Activated CD8-positive, alpha-beta T cell treated with anti-CD3 and anti-CD28 coated beads, Interleukin-2, amount 10 ng/mL, durations not matched to agents 7 days and 5 days (primary cell): ENCODE measurements around the gene VEZF1. TPM values are rescaled to one million over a fixed set of nuclear protein-coding genes. Genes with fewer than 3 reads are reported as not detected.

Experiments
- ATAC-seq: fragments of 150-1000 bp; cut with Tn5 transposase; one replicate; pipeline ENCODE4 v1.10.0; 2021; ENCODE audit warnings: moderate library complexity
- CTCF ChIA-PET: fragments of 350-600 bp; sonication (Branson Sonifier 250); formaldehyde crosslinking; loops from one replicate; lab custom pipeline; 2021; ENCODE audit warnings: antibody characterized with exemption; lab: Charles Lee
- POLR2A ChIA-PET: fragments of 350-600 bp; sonication (Branson Sonifier 250); formaldehyde crosslinking; loops from one replicate; lab custom pipeline; 2021; ENCODE audit warnings: antibody characterized with exemption; lab: Charles Lee
- DNase-seq: peaks from one replicate; pipeline ENCODE4 v3.0.0-alpha.2; 2020
- H3K27ac Mint-ChIP-seq: one replicate; pipeline ENCODE4 v1.8.0; 2021; ENCODE audit warnings: mild to moderate bottlenecking, mixed read lengths
- H3K27me3 Mint-ChIP-seq: one replicate; pipeline ENCODE4 v1.8.0; 2021; ENCODE audit warnings: low read depth, mixed read lengths
- H3K36me3 Mint-ChIP-seq: one replicate; pipeline ENCODE4 v1.8.0; 2021; ENCODE audit warnings: low read depth, mixed read lengths
- H3K4me1 Mint-ChIP-seq: one replicate; pipeline ENCODE4 v1.8.0; 2021; ENCODE audit warnings: low read depth, mixed read lengths
- H3K4me3 Mint-ChIP-seq: one replicate; pipeline ENCODE4 v1.8.0; 2021; ENCODE audit warnings: mild to moderate bottlenecking, mixed read lengths
- H3K9me3 Mint-ChIP-seq: one replicate; pipeline ENCODE4 v1.8.0; 2022; ENCODE audit warnings: mixed read lengths; ENCODE audit not compliant: insufficient read depth
- total RNA-seq, 2 experiments: library from RNA; stranded (reverse); gene quantifications; one replicate each; pipeline ENCODE4 v1.2.3, GENCODE V29; 2021

Gene VEZF1
- 10 to 100 TPM; 37.5 to 37.6 TPM for total RNA-seq

GRCh38 chr17:57987581-57988300 lies at the start of gene VEZF1:
Gene VEZF1, minus strand, starts transcription at chr17:57988254. Its CDS starts 143 bp downstream, at chr17:57988111.
- H3K9me3 Mint-ChIP-seq, result no peaks in the 10 kb centered on the region
- peak; percentile 73 for ATAC-seq
- peaks cover 47% of the 10 kb centered on the region for H3K36me3 Mint-ChIP-seq
- H3K4me3 Mint-ChIP-seq, result peak within 1 kb of the TSS; percentile 91
- ChIA-PET POLR2A (interaction anchor here (0.5 to 1.5 kb wide), 8 partner anchors 9 to 1119 kb away, joined by 3 to 17 read pairs (median 4); partner anchors contain the start of genes MRPS23, SRSF1 and TRIM37), CTCF (interaction anchor here (0.6 to 3.9 kb wide), 5 partner anchors 13 to 185 kb away, joined by 3 to 71 read pairs (median 5); no protein-coding TSS in a partner anchor)
- DNase-seq, result peak; percentile 82
- H3K4me1 Mint-ChIP-seq, result peaks cover 66% of the 10 kb centered on the region
- H3K27me3 Mint-ChIP-seq, result no peaks in the 10 kb centered on the region
- H3K27ac Mint-ChIP-seq, result peak within 1 kb of the TSS; percentile 92

- POLR2A ChIA-PET, result no interaction called here
- Mint-ChIP-seq H3K9me3 (no peaks in the 10 kb centered on the region), H3K4me1 (no peaks in the 10 kb centered on the region), H3K27me3 (peaks cover 23% of the 10 kb centered on the region), H3K36me3 (no peaks in the 10 kb centered on the region), H3K27ac (no peak overlapping the region), H3K4me3 (no peak overlapping the region)
- DNase-seq, result no peak
- CTCF ChIA-PET, result interaction anchor here (1.0 kb wide), 1 partner anchor 33 kb away, joined by 4 read pairs; no protein-coding TSS in a partner anchor
- ATAC-seq, result no peak
Observed at GRCh38 chr17:58032691-58033415, 44.8 kb upstream of the VEZF1 start.

GRCh38 chr17:58028578-58028977 lies 40.5 kb upstream of the VEZF1 start:
- Mint-ChIP-seq H3K27me3 (peaks cover 43% of the 10 kb centered on the region), H3K4me3 (no peak overlapping the region), H3K36me3 (no peaks in the 10 kb centered on the region), H3K4me1 (no peaks in the 10 kb centered on the region), H3K27ac (no peak overlapping the region), H3K9me3 (no peaks in the 10 kb centered on the region)
- DNase-seq (no peak), ATAC-seq (no peak)
- ChIA-PET CTCF (interaction anchor here (1.0 kb wide), 1 partner anchor 84 kb away, joined by 3 read pairs; no protein-coding TSS in a partner anchor), POLR2A (no interaction called here)

GRCh38 chr17:58020401-58020800 lies 32.3 kb upstream of the VEZF1 start:
- CTCF ChIA-PET, result no interaction called here

GRCh38 chr17:58019521-58019920 lies 31.5 kb upstream of the VEZF1 start:
- H3K4me1 Mint-ChIP-seq, result no peaks in the 10 kb centered on the region
- no peaks in the 10 kb centered on the region for H3K36me3 Mint-ChIP-seq
- H3K27me3 Mint-ChIP-seq, result peaks cover 12% of the 10 kb centered on the region
- POLR2A ChIA-PET, result no interaction called here
- ATAC-seq (no peak), DNase-seq (no peak)
- H3K4me3 Mint-ChIP-seq, result no peak overlapping the region
- CTCF ChIA-PET, result no interaction called here
- H3K9me3 Mint-ChIP-seq, result no peaks in the 10 kb centered on the region
- H3K27ac Mint-ChIP-seq, result no peak overlapping the region

More at GRCh38 chr17:58020401-58020800, 32.3 kb upstream of the VEZF1 start:
- no peaks in the 10 kb centered on the region for H3K9me3 Mint-ChIP-seq
- H3K4me3 Mint-ChIP-seq, result no peak overlapping the region
- POLR2A ChIA-PET, result no interaction called here
- H3K36me3 Mint-ChIP-seq, result no peaks in the 10 kb centered on the region
- ATAC-seq (no peak), DNase-seq (no peak)
- no peak overlapping the region for H3K27ac Mint-ChIP-seq
- no peaks in the 10 kb centered on the region for H3K4me1 Mint-ChIP-seq
- peaks cover 13% of the 10 kb centered on the region for H3K27me3 Mint-ChIP-seq

GRCh38 chr17:58019039-58019438 lies 31.0 kb upstream of the VEZF1 start:
- CTCF ChIA-PET, result no interaction called here
- Mint-ChIP-seq H3K27me3 (peaks cover 12% of the 10 kb centered on the region), H3K4me1 (no peaks in the 10 kb centered on the region), H3K9me3 (no peaks in the 10 kb centered on the region), H3K36me3 (no peaks in the 10 kb centered on the region), H3K4me3 (no peak overlapping the region), H3K27ac (no peak overlapping the region)
- POLR2A ChIA-PET, result no interaction called here
- DNase-seq (no peak), ATAC-seq (no peak)

- Mint-ChIP-seq H3K27me3 (no peaks in the 10 kb centered on the region), H3K4me3 (no peak overlapping the region), H3K27ac (no peak overlapping the region), H3K9me3 (no peaks in the 10 kb centered on the region), H3K36me3 (peaks cover 29% of the 10 kb centered on the region), H3K4me1 (peaks cover 23% of the 10 kb centered on the region)
- DNase-seq, result no peak
- POLR2A ChIA-PET, result interaction anchor here (0.6 kb wide), 1 partner anchor 328 kb away, joined by 3 read pairs; no protein-coding TSS in a partner anchor
- ATAC-seq, result no peak
- CTCF ChIA-PET, result interaction anchor here (1.9 kb wide), 1 partner anchor 11 kb away, joined by 9 read pairs; no protein-coding TSS in a partner anchor
Observed at GRCh38 chr17:58010067-58010799, 22.2 kb upstream of the VEZF1 start.

- ChIA-PET CTCF (interaction anchor here (0.6 to 2.7 kb wide), 13 partner anchors 9 to 192 kb away, joined by 3 to 15 read pairs (median 5); partner anchors contain the start of gene MRPS23), POLR2A (interaction anchor here (0.6 to 3.6 kb wide), 29 partner anchors 9 to 1885 kb away, joined by 3 to 37 read pairs (median 5); partner anchors contain the start of genes DYNLL2, MRPS23, RPS6KB1 and TRIM25)
- peak; percentile 32 for ATAC-seq
- DNase-seq, result no peak
- H3K27me3 Mint-ChIP-seq, result no peaks in the 10 kb centered on the region
- H3K36me3 Mint-ChIP-seq, result peaks cover 50% of the 10 kb centered on the region
- H3K4me3 Mint-ChIP-seq, result peak overlapping the region; percentile 99
- peaks cover 43% of the 10 kb centered on the region for H3K4me1 Mint-ChIP-seq
- peak overlapping the region; percentile 99 for H3K27ac Mint-ChIP-seq
- no peaks in the 10 kb centered on the region for H3K9me3 Mint-ChIP-seq
Observed at GRCh38 chr17:58007781-58008706, 20.0 kb upstream of the VEZF1 start.

GRCh38 chr17:58006924-58007780 lies 19.1 kb upstream of the VEZF1 start, which contains the start of gene SRSF1:
Gene SRSF1, minus strand, starts transcription at chr17:58007246. Its CDS starts 109 bp downstream, at chr17:58007137.
- POLR2A ChIA-PET, result interaction anchor here (0.6 to 3.6 kb wide), 32 partner anchors 9 to 1886 kb away, joined by 3 to 37 read pairs (median 4); partner anchors contain the start of genes DYNLL2, MRPS23, RPS6KB1 and TRIM25
- DNase-seq (peak; percentile 98), ATAC-seq (peak; percentile 90)
- Mint-ChIP-seq H3K36me3 (peaks cover 59% of the 10 kb centered on the region), H3K9me3 (no peaks in the 10 kb centered on the region), H3K27ac (peak within 1 kb of the TSS; percentile 99), H3K4me3 (peak within 1 kb of the TSS; percentile 99), H3K4me1 (peaks cover 52% of the 10 kb centered on the region), H3K27me3 (no peaks in the 10 kb centered on the region)
- CTCF ChIA-PET, result interaction anchor here (0.6 to 3.4 kb wide), 15 partner anchors 8 to 193 kb away, joined by 3 to 15 read pairs (median 5); partner anchors contain the start of gene MRPS23
